ENCODE results near the gene ARMH1.

- TF ChIP-seq, protein P1, sequence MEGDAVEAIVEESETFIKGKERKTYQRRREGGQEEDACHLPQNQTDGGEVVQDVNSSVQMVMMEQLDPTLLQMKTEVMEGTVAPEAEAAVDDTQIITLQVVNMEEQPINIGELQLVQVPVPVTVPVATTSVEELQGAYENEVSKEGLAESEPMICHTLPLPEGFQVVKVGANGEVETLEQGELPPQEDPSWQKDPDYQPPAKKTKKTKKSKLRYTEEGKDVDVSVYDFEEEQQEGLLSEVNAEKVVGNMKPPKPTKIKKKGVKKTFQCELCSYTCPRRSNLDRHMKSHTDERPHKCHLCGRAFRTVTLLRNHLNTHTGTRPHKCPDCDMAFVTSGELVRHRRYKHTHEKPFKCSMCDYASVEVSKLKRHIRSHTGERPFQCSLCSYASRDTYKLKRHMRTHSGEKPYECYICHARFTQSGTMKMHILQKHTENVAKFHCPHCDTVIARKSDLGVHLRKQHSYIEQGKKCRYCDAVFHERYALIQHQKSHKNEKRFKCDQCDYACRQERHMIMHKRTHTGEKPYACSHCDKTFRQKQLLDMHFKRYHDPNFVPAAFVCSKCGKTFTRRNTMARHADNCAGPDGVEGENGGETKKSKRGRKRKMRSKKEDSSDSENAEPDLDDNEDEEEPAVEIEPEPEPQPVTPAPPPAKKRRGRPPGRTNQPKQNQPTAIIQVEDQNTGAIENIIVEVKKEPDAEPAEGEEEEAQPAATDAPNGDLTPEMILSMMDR (IDR thresholded peaks at IDR 0.05; ENCODE audit: low read depth, low read length, poor library complexity, severe bottlenecking) = no peak
- no peak for TF ChIP-seq EZH2phosphoT487 (IDR thresholded peaks at IDR 0.05; ENCODE audit: borderline replicate concordance, low read length)
Observed at GRCh38 chr1:44676484-44677200, 2.1 kb downstream of the ARMH1 start.

Data from DOHH2 (cell line).